GM21576 (cell line): ENCODE measurements around the gene HAGHL.
A peak's percentile ranks its signal among the peaks of the same experiment; 100 is the strongest.
"Not testable (repeated sequence)": the region's sequence is repeated elsewhere in the genome, so short reads cannot be mapped to it uniquely, and the experiment has no call there.

Source experiments
- ATAC-seq: cut with Tn5 transposase; IDR thresholded peaks from one replicate; pipeline ENCODE4 v1.9.1; 2021; ENCODE audit warnings: mild to moderate bottlenecking, moderate library complexity; ENCODE audit not compliant: unreplicated experiment

HAGHL gene

GRCh38 chr16:706189-707061 lies 20.5 kb upstream of the HAGHL start:
- ATAC-seq, result no peak

GRCh38 chr16:707062-707538 lies 19.8 kb upstream of the HAGHL start:
- ATAC-seq, result no peak

GRCh38 chr16:708019-708418 lies 18.9 kb upstream of the HAGHL start:
- no peak for ATAC-seq

- ATAC-seq, result no peak
Measured at GRCh38 chr16:708959-709358, 17.9 kb upstream of the HAGHL start.

GRCh38 chr16:709566-710499 lies 17.1 kb upstream of the HAGHL start:
- no peak for ATAC-seq

GRCh38 chr16:710500-711075 lies 16.3 kb upstream of the HAGHL start:
- ATAC-seq, result no peak

- no peak for ATAC-seq
Measured at GRCh38 chr16:711084-711483, 15.8 kb upstream of the HAGHL start.

DNA sequence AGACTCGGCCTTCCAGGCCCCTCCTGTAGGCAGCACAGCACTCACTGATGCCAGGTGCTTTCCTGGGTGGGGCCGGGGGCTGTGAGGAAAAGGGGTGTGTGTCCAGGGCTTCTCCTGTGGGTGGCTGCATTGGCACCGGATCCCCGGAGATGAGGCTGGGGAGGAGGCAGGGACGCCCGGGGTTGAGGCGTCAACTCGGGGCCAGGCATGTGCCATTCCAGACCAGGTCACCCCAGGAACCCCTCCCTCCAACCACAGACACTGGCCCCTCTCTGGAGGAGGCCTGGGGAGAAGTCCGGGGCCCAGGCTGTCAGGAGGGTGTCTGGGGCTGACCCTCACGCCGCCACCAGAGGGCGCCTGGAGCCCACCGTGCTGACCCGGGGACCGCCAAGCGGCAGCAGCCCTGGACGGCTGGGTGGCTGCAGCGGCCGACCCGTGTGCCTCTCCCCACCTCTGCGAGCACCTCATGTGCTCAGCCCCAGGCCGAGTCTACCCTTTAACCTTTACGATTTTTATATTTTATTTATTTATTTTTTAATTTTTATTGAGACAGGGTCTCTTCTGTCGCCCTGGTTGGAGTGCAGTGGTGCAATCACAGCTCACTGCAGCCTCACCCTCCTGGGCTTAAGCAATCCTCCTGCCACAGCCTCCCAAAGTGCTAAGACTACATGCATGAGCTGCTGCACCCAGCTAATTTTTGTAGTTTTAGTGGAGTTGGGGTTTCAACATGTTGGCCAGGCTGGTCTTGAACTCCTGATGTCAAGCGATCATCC lies 15.2 kb upstream of the HAGHL start:
- ATAC-seq, result no peak

- not testable (repeated sequence) for ATAC-seq
Measured at GRCh38 chr16:712740-713250, 14.1 kb upstream of the HAGHL start.

DNA sequence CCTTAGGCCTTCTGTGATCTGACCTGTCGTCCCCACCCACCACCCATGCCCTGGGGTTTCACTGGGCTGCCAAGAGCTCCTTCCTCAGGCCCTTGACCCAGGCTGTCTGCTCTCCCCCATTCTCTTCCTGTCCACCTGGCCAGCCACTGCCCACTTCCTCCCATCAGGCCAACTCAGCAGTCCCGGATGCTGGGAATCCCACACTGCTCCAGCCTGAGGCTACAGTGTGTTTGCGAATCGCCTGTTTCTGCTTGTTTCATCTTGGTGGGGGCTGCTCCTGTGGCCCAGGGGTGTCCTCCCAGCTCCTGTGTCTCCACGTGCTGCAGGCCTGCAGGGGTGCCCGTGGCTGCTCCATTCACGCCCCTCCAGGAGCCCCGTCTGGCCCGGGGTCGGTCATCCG lies 12.8 kb upstream of the HAGHL start:
- no peak for ATAC-seq

DNA sequence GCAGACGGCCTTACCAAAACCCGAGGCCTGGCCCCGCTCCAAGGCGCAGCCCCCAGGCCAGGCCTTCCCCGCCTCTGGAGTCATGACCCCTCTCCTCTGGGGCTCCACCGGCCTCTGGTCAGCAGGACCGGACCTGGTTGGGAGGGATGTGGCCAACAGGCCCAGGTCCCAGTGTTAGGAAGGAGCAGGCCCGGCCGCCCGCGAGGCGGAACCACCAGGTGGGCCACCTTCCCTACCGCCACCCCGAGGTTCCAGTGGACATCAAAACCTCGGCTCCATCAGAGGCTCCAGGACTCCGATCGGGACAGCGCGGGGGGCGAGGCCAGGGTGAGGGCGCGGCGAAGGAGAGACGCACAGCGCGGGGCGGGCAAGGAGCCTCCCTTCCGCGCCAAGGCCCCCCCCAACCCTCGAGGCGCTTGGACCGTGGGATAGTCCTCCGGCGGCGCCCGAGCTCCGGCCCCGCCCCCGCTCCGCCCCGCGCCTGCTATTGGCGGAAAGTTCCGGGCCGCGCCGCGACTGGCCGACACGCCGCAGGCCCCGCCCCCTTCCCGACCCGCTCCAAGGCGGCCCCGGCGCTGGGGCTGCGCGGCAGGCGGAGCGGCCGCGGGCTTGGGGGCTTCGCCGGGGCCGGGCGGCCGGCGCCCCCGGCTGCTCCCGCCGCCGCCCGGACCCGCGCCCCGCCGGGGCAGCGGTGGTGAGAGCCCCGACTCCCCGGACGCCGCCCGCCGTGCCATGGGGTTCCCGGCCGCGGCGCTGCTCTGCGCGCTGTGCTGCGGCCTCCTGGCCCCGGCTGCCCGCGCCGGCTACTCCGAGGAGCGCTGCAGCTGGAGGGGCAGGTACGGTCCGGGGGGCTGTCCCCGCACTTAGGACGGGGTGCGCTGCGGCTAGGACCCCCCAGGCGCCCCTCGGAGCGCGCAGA lies 12.1 kb upstream of the HAGHL start, which contains the start of gene METRN:
Gene METRN (plus strand): TSS at position 561 of the 919 bp plus-strand sequence. CDS start 172 bp downstream, at position 733.
- ATAC-seq, result peak; percentile 55

- peak; percentile 12 for ATAC-seq
Measured at GRCh38 chr16:715477-716199, 11.3 kb upstream of the HAGHL start.

DNA sequence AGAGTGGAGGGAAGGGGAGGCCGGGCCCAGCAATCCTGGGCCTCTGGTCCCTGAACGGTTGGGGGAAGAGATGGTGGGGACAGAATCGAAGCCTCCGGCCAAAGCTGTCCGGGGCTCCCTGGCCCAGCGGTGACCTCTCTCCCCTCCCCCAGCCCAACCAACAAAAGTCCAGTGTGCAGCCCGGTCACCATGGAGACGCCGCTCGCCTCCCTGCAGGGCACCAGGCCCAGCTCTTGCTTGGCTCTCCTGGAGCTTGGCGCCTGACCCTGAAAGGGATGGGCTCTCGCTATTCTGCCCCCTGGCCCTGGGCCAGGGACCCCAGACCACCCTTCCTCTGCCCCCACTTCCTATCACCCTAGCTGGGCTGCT lies 10.7 kb upstream of the HAGHL start:
- no peak for ATAC-seq

DNA sequence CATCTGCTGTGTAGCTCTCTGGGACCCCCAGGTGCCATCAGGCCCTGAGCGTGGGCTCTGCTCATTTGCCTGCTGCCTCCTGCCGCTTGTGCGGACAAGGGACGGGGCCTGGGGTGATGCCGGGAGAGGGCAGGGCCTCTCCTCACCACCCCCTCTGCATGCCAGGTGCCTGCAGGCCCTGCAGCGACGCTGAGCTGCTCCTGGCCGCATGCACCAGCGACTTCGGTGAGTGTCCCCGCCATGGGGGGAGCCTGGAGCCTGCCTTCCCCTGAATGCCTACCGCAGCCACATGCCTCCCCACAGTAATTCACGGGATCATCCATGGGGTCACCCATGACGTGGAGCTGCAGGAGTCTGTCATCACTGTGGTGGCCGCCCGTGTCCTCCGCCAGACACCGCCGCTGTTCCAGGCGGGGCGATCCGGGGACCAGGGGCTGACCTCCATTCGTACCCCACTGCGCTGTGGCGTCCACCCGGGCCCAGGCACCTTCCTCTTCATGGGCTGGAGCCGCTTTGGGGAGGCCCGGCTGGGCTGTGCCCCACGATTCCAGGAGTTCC lies 10.1 kb upstream of the HAGHL start:
- no peak for ATAC-seq

GRCh38 chr16:717450-718245 lies 9.3 kb upstream of the HAGHL start:
- no peak for ATAC-seq

DNA sequence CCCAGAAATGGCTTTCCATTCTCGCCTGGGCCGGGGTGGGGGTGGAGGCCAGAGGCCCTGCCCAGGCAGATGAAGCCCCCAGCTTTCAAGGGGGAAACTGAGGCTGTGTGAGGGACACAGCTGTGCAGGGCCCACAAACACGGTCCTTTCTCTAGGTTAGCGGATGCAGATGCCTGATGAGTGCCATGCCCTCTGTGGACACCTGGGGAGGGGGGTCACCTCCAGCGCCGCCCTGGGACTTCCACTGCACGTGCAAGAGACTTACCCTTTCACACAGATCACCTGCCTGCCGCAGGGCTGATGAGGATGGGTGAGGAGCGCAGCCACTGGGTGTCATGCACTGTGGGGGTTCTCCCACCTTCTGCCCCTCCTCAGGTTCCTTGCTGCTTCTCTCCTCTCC lies 8.5 kb upstream of the HAGHL start:
- no peak for ATAC-seq

DNA sequence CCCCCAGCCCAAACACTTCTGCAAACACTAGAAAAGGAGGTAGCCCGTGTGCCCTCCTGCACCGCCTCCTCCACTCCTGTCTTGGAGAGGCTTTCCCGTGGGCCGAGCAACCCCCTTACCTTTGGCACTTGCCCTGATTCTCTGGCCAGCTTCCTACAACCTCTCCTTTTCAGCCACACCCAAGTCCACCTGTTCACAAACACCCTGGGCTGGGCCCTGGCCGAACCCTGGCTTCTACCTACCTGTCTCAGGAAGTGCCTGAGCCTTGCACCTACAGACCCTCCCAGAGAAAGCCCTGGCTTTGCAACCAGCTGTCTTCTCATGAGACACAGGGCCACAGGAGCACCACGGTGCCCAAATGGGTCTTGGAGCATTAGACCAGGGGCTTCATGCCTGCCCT lies 8.0 kb upstream of the HAGHL start:
- ATAC-seq, result no peak
